H1 (cell line): ENCODE data around the gene HIC1.

Experiments
- CEBPB ChIP-seq: IDR thresholded peaks from 2 replicates; pipeline ENCODE4 v1.6.1; 2012; ENCODE audit warnings: low read depth, low read length
- EGR1 ChIP-seq: IDR thresholded peaks from 2 replicates; pipeline ENCODE4 v1.6.1; 2011; ENCODE audit warnings: low read depth, low read length, borderline replicate concordance
- EZH2 ChIP-seq: fragments of 200-600 bp; sonication (generic); IDR thresholded peaks from 2 replicates; pipeline ENCODE4 v1.7.1; 2012; ENCODE audit warnings: low read depth, mild to moderate bottlenecking, moderate library complexity, low read length, inconsistent platforms; ENCODE audit not compliant: severe bottlenecking
- HDAC6 ChIP-seq: IDR thresholded peaks from one replicate; pipeline ENCODE4 v1.7.1; 2012; ENCODE audit warnings: low read depth, mild to moderate bottlenecking, inconsistent platforms, low read length, moderate library complexity
- POLR2A ChIP-seq, 2 experiments: IDR thresholded peaks; 1 replicate in 1 of 2; 2 replicates in 1 of 2; pipeline ENCODE4 v1.6.1; 2011; ENCODE audit warnings: low read depth in 2 of 2, low read length in 2 of 2, mild to moderate bottlenecking in 2 of 2; ENCODE audit errors: control extremely low read depth in 1 of 2

- TF ChIP-seq POLR2A (IDR thresholded peaks at IDR 0.05; ENCODE audit: control extremely low read depth in 1 of 2, low read depth in 2 of 2, low read length in 2 of 2) (no peak), EZH2 (no peak), CEBPB (no peak), EGR1 (no peak), HDAC6 (no peak)
Measured at GRCh38 chr17:2090804-2091534, 36.1 kb downstream of the HIC1 start.
